NCI-H1436 (cell line): ENCODE data around the gene RAB40C.
A peak's percentile ranks its signal among the peaks of the same experiment; 100 is the strongest.

Source experiments
- DNase-seq: peaks from one replicate; lab custom pipeline; 2025; lab: John Stamatoyannopoulos, UW

The RAB40C gene

GRCh38 chr16:670485-671352 is 80.9 kb downstream of the RAB40C start:
- DNase-seq = no peak

GRCh38 chr16:671353-672131 is 81.7 kb downstream of the RAB40C start:
- DNase-seq = no peak

DNA sequence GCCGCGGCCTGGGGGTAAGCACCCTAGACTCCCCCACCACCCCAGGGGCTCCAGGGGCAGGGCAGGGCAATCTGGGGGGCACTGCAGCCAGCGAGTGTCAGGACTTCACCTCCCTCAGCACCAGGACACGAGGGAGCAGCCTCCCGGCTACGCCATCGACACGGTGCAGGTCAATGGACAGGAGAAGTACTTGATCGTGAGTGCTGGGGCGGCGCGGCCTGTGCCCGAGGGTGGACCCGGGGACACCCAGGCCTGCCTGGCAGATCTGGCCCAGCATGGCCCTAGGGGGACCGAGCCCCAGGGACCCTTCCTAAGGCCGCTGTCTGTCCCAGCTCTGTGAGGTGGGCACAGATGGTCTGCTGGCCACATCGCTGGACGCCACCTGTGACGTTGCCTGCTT is 82.5 kb downstream of the RAB40C start:
- DNase-seq = no peak

- DNase-seq = no peak
Observed at GRCh38 chr16:672851-673250, 83.0 kb downstream of the RAB40C start.

GRCh38 chr16:673399-673991 is 83.6 kb downstream of the RAB40C start:
- DNase-seq = no peak

DNA sequence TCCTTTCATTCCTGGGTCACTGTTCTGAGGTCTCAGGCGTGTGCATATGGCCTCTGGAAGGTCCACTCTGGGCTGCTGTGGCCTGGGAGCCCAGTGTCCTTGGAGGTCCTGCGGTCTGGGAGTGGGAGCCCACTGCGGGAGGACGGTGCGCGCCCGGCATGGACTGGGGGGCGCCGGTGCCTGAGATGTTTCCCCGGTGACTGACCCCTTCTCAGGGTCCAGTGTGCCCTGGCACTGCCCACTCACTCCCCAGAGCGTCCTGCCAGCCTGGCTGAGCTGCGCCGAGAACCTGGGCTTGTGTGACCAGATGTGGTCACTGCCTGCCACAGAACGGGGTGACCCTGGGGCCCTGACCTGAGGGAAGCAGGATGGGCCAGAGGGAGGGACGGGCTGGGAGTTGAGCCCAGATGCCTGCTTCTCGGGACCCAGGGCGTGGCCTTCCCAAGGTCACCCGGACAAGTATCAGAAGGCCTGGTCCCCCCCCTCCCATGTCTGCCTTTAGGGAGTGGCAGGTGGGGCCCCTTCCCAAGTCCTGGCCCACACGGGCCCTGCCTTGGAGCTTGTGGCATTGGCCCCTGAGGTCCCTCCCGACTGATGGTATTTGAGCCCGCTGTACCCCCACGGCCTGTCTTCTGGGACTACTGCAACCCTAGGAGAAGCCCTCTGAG is 84.5 kb downstream of the RAB40C start:
- DNase-seq = no peak

DNA sequence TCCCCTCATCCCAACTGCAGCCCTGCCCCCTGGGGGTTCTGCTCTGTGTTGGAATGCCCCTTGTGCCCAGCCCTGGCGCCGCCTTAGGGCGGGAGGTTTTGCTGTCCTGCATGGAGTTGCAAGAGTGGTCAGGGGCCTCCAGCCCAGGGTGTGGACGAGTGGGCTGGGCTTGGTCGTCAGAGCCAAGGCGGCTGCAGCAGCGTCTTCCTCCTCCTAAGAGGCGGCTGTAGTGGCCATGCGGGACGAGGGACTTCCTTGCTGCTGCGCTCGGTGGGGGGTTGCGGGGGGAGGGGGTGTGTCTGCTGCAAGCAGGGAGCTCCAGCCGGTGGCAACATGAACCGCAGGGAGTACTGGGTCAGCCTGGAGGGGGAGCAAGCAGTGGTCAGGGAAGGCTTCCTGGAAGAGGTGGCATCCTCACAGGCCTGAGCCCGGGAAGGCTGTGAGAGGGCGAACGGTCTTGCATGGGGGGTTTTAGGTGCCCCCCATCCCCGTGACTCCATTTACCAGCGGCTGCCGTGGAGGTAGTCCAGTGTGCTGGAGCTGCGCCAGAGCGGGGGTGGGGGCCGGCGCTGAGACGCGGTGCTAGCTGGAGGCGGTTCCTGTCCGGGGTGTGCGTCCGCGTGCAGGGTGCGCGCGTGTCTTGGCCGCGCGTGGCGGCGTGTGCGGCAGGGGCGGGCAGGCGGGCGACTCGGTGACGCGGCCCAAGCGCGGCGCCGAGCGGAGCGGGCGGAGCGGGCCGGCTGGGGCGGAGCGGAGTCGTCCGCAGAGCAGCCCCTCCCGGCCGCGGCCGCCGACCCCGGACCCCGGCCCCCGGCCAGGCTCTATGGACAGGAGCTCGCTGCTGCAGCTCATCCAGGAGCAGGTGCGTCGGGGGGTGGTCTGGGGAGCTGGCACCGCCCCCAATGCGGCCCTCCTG is 85.4 kb downstream of the RAB40C start, which contains the start of gene RHBDL1:
TSS of gene RHBDL1 (plus strand) at position 704 of the 916 bp plus-strand sequence. CDS start at position 824, 120 bp downstream.
- DNase-seq = no peak

- no peak for DNase-seq
Observed at GRCh38 chr16:675884-676564, 86.2 kb downstream of the RAB40C start.

- no peak for DNase-seq
Observed at GRCh38 chr16:676565-676902, 86.7 kb downstream of the RAB40C start.

DNA sequence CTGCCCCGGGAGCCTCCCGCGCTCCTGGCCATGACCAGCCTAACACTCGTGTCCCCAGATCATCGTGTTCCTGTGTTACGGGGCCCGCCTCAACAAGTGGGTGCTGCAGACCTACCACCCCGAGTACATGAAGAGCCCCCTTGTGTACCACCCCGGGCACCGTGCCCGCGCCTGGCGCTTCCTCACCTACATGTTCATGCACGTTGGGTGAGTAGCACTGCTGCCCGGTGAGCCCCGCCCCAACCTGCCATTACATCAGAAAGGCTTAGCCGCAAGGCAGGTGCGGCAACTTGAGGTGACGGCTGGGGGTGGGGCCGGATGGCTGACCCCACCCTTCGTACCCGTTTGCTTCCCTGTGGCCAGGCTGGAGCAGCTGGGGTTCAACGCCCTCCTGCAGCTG is 87.0 kb downstream of the RAB40C start:
- peak; percentile 79 for DNase-seq

- DNase-seq = peak; percentile 27
Observed at GRCh38 chr16:677316-678190, 87.7 kb downstream of the RAB40C start.

DNA sequence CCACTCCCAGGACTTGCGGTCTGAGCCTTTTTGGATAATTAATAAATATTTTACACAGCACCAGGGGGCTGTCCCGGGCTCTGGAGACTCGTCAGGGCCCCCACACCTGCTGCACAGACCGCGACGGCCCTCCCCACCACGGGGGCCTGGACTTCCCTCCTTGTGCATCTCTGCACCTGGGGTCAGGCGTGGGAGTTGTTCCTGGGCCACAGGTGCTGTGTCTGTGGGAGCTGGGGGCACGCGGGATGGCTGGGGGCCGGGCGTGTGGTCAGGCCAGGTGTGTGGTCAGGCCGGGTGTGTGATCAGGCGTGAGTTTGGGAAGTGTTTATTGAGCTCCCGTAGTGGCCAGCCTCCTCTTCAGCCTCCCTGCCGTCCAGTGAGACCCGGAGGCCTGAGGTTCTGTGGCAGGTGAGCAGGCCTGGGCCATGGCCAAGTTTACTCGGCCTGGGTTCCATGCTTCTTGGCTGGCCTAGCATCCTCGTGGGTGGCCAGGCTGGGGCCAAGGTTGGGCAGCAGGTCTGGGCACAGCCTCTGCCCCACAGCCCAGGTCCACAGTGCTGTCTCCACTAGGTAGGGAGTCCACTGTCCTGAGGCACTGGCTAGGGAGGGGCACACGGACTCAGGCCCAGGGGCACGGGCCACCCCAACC is 88.5 kb downstream of the RAB40C start:
- DNase-seq = no peak
